ENCODE measurements around the gene NSUN5. TPM values are rescaled to one million over a fixed set of nuclear protein-coding genes. Genes with fewer than 3 reads are reported as not detected.
"Not testable (repeated sequence)": the region's sequence is repeated elsewhere in the genome, so short reads cannot be mapped to it uniquely, and the experiment has no call there.

NSUN5 gene
- total RNA-seq, 1 experiment from 2014 or later, result 66.8 TPM

DNA sequence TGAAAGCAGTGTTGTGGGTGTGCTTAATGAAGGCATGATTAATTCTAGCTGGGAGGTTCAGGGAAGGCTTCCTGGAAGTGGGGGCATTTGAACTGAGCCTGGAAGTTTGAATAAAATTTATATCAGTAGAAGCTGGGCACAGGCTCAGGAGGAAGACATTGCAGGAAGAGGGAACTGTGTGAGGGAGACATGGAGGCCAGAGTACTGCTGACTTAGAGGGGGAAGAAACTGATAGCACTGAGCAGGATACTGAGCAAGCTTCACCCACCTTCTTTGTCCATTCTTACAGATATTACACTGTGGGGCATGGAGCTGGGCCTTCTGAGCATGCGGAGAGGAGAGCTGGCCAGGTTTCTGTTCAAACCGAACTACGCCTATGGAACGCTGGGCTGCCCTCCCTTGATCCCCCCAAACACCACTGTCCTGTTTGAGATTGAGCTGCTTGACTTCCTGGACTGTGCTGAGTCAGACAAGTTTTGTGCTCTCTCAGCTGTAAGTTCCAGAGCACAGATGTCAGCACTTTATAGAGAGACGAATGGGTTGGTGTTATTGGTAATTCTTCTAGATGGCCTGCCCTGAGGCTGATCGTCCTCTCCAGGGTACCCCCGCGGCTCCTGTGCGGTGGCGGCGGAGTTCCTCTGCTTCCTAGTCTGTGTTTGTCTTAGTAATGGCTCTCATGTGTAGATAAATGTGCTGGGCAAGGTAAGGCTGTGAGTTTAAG is 21.4 kb upstream of the NSUN5 start:
- no peaks in the 10 kb centered on the region for H3K4me1 ChIP-seq (ENCODE audit: control insufficient read depth, insufficient read depth, low read length)
- H3K9me3 ChIP-seq (ENCODE audit: control insufficient read depth, insufficient read depth, low read depth, low read length), result no peaks in the 10 kb centered on the region
- DNase-seq (ENCODE audit: low read depth, low spot score) (no peak), ATAC-seq (0 out of 2 replicates have a peak, but pooled peaks have one; percentile 22)
- no peaks in the 10 kb centered on the region for H3K36me3 ChIP-seq (ENCODE audit: control insufficient read depth, insufficient read depth, low read length)
- BruUV-seq (replicated peaks), result no TSS peak
- ChIA-PET POLR2A (interaction anchor here (0.6 kb wide), 1 partner anchor 28 kb away, joined by 4 read pairs; no protein-coding TSS in a partner anchor), CTCF (no interaction called here)
- intact Hi-C loops (cut with micrococcal nuclease; ENCODE audit: unreplicated experiment), result no loop called here
- TF ChIP-seq POLR2AphosphoS5 (IDR thresholded peaks at IDR 0.05; ENCODE audit: low read depth, low read length), result no peak
- TF ChIP-seq, protein P1, sequence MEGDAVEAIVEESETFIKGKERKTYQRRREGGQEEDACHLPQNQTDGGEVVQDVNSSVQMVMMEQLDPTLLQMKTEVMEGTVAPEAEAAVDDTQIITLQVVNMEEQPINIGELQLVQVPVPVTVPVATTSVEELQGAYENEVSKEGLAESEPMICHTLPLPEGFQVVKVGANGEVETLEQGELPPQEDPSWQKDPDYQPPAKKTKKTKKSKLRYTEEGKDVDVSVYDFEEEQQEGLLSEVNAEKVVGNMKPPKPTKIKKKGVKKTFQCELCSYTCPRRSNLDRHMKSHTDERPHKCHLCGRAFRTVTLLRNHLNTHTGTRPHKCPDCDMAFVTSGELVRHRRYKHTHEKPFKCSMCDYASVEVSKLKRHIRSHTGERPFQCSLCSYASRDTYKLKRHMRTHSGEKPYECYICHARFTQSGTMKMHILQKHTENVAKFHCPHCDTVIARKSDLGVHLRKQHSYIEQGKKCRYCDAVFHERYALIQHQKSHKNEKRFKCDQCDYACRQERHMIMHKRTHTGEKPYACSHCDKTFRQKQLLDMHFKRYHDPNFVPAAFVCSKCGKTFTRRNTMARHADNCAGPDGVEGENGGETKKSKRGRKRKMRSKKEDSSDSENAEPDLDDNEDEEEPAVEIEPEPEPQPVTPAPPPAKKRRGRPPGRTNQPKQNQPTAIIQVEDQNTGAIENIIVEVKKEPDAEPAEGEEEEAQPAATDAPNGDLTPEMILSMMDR (IDR thresholded peaks at IDR 0.05), result no peak
- no peak for TF ChIP-seq SIN3A (IDR thresholded peaks at IDR 0.05; ENCODE audit: borderline replicate concordance, insufficient read depth, low read depth, low read length)
- no peak for TF ChIP-seq TCF7L2 (IDR thresholded peaks at IDR 0.05; ENCODE audit: low read depth, low read length)
- TF ChIP-seq, protein P2, sequence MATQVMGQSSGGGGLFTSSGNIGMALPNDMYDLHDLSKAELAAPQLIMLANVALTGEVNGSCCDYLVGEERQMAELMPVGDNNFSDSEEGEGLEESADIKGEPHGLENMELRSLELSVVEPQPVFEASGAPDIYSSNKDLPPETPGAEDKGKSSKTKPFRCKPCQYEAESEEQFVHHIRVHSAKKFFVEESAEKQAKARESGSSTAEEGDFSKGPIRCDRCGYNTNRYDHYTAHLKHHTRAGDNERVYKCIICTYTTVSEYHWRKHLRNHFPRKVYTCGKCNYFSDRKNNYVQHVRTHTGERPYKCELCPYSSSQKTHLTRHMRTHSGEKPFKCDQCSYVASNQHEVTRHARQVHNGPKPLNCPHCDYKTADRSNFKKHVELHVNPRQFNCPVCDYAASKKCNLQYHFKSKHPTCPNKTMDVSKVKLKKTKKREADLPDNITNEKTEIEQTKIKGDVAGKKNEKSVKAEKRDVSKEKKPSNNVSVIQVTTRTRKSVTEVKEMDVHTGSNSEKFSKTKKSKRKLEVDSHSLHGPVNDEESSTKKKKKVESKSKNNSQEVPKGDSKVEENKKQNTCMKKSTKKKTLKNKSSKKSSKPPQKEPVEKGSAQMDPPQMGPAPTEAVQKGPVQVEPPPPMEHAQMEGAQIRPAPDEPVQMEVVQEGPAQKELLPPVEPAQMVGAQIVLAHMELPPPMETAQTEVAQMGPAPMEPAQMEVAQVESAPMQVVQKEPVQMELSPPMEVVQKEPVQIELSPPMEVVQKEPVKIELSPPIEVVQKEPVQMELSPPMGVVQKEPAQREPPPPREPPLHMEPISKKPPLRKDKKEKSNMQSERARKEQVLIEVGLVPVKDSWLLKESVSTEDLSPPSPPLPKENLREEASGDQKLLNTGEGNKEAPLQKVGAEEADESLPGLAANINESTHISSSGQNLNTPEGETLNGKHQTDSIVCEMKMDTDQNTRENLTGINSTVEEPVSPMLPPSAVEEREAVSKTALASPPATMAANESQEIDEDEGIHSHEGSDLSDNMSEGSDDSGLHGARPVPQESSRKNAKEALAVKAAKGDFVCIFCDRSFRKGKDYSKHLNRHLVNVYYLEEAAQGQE (IDR thresholded peaks at IDR 0.05; ENCODE audit: insufficient read depth in 1 of 2, low read depth in 2 of 2, low read length in 1 of 2), result no peak
- H3K27ac ChIP-seq (ENCODE audit: low read length), result no peak overlapping the region
- no peak overlapping the region for H3K4me3 ChIP-seq (ENCODE audit: low read depth in 2 of 2, low read length in 2 of 2)
- H3K27me3 ChIP-seq (ENCODE audit: control insufficient read depth, insufficient read depth, low read length), result no peaks in the 10 kb centered on the region
- in situ Hi-C loops (cut with HindIII; ENCODE audit: low pct_unique_long_range_greater_than_20kb, low sequenced_read_pairs), result no loop called here

DNA sequence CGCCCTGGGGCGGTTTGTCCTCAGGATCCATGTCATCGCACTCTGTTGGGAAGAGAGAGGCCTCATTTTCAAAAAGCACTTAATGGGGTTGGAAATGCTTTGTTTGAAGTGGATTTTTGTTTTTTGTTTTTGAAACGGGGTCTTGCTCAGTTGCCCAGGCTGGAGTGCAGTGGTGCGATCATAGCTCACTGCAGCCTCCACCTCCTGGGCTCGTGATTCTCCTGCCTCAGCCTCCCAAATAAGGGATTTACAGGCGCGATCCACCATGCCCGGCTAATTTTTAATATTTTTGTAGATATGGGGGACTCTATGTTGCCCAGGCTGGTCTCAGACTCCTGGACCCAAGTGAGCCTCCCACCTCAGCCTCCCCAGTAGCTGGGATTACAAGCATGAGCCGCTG is 20.1 kb upstream of the NSUN5 start:
- Histone ChIP-seq H3K36me3 (ENCODE audit: control insufficient read depth, insufficient read depth, low read length) (no peaks in the 10 kb centered on the region), H3K4me3 (ENCODE audit: low read depth in 2 of 2, low read length in 2 of 2) (no peak overlapping the region), H3K9me3 (ENCODE audit: control insufficient read depth, insufficient read depth, low read depth, low read length) (no peaks in the 10 kb centered on the region), H3K27ac (ENCODE audit: low read length) (no peak overlapping the region), H3K4me1 (ENCODE audit: control insufficient read depth, insufficient read depth, low read length) (0 out of 2 replicates have a peak, but pooled peaks cover 3% of the 10 kb centered on the region), H3K27me3 (ENCODE audit: control insufficient read depth, insufficient read depth, low read length) (no peaks in the 10 kb centered on the region)
- in situ Hi-C loops (cut with HindIII; ENCODE audit: low pct_unique_long_range_greater_than_20kb, low sequenced_read_pairs), result no loop called here
- CTCF ChIA-PET, result no interaction called here
- DNase-seq (ENCODE audit: low read depth, low spot score) (no peak), ATAC-seq (no peak)
- BruUV-seq (replicated peaks), result no TSS peak
- POLR2A ChIA-PET, result no interaction called here
- TF ChIP-seq SIN3A (IDR thresholded peaks at IDR 0.05; ENCODE audit: borderline replicate concordance, insufficient read depth, low read depth, low read length), result no peak
- TF ChIP-seq, protein P2 (IDR thresholded peaks at IDR 0.05; ENCODE audit: insufficient read depth in 1 of 2, low read depth in 2 of 2, low read length in 1 of 2), result no peak
- no peak for TF ChIP-seq TCF7L2 (IDR thresholded peaks at IDR 0.05; ENCODE audit: low read depth, low read length)
- TF ChIP-seq, protein P1 (IDR thresholded peaks at IDR 0.05), result no peak
- TF ChIP-seq POLR2AphosphoS5 (IDR thresholded peaks at IDR 0.05; ENCODE audit: low read depth, low read length), result no peak
- intact Hi-C loops (cut with micrococcal nuclease; ENCODE audit: unreplicated experiment), result no loop called here

DNA sequence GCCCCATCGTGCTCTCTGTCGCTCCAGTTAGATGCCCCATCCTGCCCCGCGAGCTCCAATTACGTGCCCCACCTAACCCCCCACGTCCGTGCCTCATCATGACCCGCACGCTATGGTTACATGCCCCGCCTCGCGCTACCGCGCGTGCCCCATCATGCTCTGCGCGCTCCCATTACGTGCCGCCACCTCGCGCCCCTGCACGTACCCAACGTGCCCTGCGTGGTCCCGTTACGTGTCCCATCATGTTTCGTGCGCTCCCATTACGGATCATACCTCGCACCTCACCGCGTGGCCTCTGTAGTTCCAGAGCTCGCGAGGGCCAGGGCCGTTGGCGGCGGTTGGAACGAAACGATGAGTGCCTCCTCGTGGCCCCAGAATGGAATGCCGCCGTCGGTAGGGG is 19.3 kb upstream of the NSUN5 start, which contains the start of the genes FKBP6 and TRIM50:
FKBP6 (plus strand) TSS at position 240 of the 400 bp plus-strand sequence. CDS start 268 bp downstream, outside the sequence.
TRIM50 (minus strand) TSS at position 161 of the 400 bp plus-strand sequence. CDS start 3,295 bp downstream, outside the sequence.
- BruUV-seq (replicated peaks); H3K27ac ChIP-seq (ENCODE audit: low read length); ATAC-seq; H3K36me3 ChIP-seq (ENCODE audit: control insufficient read depth, insufficient read depth, low read length); DNase-seq (ENCODE audit: low read depth, low spot score); POLR2A ChIA-PET; in situ Hi-C loops (cut with HindIII; ENCODE audit: low pct_unique_long_range_greater_than_20kb, low sequenced_read_pairs); H3K27me3 ChIP-seq (ENCODE audit: control insufficient read depth, insufficient read depth, low read length); intact Hi-C loops (cut with micrococcal nuclease; ENCODE audit: unreplicated experiment); H3K9me3 ChIP-seq (ENCODE audit: control insufficient read depth, insufficient read depth, low read depth, low read length); CTCF ChIA-PET; H3K4me3 ChIP-seq (ENCODE audit: low read depth in 2 of 2, low read length in 2 of 2); H3K4me1 ChIP-seq (ENCODE audit: control insufficient read depth, insufficient read depth, low read length): not testable (repeated sequence)
